ENCODE results near the gene ASTL.

DNA sequence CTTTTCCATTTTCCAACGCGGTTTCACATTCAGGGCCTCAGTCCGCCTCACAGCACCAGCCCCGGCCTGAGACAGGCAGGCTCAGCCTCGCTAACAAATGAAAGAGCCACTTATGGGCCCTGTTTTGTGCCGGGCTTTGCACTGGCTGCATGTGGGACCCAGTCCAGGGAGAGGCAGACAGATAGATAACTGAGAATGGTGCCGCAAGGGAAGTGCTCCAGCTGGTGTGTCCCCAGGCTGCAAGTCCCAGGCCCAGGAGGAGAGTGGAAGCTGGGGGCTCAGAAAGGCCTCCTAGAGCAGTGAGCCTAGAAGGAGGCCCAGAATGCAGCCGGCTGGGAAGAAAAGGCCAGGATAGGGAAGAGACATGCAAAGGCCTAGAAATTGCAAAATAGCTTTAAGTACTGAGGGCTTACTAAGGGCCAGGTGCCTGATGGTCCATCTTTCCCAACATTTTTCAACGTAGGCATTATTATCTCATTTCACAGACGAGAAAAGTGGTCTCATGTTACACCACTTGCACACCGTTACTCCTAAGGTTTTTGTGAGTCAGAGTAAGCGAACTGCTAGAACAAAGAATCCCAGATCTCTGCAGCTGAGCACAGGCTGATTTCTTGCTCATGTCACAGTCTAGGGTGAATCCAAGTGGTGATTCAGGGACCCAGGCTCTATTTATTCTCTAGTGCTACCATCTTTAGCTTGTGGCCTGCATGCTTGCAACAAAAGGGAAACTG lies 47.9 kb downstream of the ASTL start:
- TF ChIP-seq YY1 (IDR thresholded peaks at IDR 0.05; ENCODE audit: insufficient read depth, insufficient read length) (no peak), ZNF274 (IDR thresholded peaks at IDR 0.05; ENCODE audit: low read depth, low read length) (no peak)

Data from NT2/D1 (cell line).